MV-4-11 (cell line): ENCODE data around the gene ISY1.
"Not testable (repeated sequence)": the region's sequence is repeated elsewhere in the genome, so short reads cannot be mapped to it uniquely, and the experiment has no call there.

Source experiments
- DNase-seq: peaks from one replicate; lab custom pipeline; 2025; lab: John Stamatoyannopoulos, UW

The ISY1 gene

GRCh38 chr3:129160891-129161859 is at the start of gene ISY1:
Gene ISY1, minus strand, starts transcription at chr3:129161063. Its CDS starts 88 bp downstream, at chr3:129160975.
- DNase-seq: peak; percentile 95

GRCh38 chr3:129207479-129207878 is 46.6 kb upstream of the ISY1 start:
- no peak for DNase-seq

DNA sequence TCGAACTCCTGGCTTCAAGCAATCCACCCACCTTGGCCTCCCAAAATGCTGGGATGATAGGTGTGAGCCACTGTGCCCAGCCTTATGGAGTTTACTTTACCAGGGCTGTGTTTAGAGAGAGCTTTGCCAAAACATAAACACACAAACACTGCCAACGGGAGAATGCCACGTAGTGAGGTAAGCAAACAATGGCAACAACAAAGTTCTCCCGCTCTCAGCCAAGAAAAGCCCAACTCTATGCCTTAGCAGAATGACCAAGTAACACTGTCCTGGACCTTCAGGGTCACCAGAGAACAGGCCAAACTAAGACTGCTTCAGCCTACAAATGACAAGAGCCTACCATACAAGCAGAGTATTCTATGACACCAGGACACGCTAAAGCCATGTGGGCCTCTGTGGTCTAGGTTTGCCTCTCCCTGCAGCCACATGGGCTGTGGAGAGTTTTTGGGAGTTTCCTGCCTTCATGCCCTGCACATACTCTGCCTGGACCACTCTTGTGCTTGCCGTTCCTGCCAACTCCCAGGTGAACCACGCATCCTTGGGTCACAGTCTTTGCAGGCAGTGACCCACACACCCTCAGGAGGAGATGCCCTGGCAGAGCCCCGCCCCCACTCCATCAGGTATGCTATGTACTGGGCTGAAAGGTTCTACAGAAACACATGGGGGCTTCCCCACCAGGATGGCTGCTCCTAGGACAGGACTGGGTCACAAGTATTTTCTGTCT is 44.4 kb upstream of the ISY1 start:
- no peak for DNase-seq

DNA sequence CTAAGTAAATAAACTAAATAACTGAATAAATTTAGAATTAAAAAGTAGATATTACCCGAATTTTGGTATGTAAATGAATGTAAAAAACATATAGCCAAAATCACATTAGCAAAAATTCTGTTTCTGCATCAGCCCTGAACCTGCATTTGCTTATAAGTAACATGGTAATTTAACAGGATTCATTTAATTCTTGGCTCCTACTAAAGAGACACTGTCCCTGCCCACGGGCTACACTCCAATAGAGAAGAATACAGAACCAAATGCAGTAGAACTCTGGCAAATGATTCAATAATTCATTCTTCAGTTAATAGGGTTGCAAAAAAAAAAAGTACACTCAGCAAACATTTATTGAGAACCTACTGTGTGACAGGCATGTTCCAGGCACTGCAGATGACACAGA is 43.6 kb upstream of the ISY1 start:
- no peak for DNase-seq

DNA sequence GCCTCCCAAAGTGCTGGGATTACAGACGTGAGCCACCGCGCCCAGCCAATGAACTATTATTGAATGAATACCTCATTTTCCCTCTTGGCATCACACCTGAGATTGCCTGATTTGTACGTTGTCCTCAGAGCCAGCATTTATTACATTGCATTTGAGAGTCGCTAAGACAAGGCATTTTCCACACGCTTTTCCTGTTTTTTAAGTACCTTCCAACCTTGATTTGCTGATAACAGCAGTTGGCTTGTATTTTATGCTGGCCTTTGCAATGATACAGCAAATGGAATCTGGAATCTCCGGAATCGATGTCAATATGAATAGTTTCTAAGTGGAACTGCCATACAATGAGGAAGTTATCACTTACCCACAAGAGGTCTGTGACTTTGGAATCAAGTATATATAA is 38.5 kb upstream of the ISY1 start:
- DNase-seq: peak; percentile 8

DNA sequence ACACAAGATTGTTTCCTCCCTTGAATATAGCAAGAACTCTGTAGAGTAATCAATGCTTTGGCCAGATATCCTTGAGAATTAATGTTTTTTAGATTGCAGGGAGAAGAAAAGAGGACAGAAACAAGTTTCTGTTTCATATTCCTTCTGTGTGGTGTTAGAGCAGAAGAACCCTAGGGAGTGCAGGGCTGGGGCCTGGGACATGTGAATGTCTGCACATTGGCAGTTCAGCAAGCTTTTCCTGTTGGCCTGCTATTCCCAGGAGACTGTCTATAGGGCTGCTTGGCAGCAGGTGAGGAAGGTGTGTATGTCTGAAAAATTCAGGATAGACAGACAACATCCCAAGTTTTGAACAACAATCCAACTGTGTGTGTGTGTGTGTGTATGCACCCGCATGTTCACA is 36.5 kb upstream of the ISY1 start:
- no peak for DNase-seq

GRCh38 chr3:129196601-129197000 is 35.7 kb upstream of the ISY1 start:
- DNase-seq: no peak

DNA sequence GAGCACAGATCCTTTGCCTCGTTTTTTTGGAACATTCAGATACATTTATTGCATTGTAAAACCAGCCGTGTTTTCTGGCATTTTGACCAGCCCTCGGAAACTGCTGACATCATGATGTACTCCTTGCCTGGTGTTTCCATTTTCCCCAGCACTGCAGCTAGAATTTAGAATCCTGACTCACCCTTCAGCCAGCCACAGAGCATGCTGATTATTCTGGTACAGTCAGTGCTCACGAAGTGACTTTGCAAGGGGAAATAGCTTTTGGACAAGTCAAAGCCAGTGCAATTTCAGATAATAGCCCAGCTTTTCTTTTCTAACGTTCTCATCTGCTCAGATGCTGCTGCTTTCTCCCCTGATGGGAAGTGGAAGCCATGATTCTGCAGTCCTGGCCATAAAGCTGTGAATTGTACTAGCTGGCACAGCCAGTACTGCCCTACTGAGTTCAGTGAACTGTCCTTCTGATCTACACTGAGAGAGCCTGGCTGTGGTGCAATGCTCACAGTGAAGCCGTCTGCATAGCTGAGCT is 34.9 kb upstream of the ISY1 start:
- DNase-seq: peak; percentile 67

DNA sequence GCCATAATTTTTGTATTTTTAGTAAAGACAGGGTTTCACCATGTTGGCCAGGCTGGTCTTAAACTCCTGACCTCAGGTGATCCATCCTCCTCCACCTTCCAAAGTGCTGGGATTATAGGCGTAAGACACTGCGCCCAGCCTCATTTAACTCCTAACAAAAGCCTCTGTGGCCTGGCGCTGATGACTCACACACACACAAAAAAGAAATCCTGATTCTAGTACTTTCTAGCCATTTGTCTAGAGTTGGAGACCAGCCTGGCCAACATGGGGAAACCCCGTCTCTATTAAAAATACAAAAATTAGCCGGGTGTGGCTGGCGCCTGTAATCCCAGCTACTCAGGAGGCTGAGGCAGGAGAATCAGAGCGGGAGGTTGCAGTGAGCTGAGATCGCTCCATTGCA is 28.9 kb upstream of the ISY1 start:
- DNase-seq: not testable (repeated sequence)

DNA sequence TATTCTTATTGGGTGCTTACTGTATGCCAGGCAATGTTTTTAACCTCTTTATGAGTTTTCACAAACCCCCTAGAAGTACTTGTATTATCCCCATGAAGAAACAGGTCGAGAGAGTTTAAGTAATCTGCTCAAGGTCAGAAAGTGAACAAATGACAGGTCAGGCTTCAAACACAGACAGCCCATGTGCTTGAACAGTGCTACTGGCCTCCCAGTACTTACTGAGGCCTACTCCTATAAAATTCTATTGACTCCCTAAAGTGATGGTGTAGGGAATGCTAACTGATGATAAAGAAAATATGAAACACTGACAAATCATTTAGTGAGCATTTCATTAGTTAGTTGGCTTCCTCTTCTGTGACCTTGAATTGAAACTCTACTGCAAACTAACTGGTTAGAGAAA is 27.0 kb upstream of the ISY1 start:
- DNase-seq: no peak

DNA sequence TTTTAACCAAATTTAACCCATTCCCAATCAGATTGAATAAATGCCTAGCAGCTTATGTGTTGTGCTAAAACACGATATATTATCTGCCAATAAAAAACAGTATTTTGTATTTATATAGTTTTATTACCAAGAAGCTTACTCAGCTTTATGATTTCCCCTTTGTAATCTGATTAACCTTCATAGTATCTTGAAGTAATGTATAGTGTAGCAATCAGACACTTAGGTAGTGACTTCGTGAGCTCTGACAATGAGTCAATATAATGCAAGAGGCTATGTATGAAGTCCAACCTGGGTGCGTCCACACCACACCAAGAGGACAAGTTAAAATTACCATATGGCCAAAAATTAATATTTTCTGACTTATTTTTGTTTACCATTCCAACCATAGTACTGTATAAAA is 24.9 kb upstream of the ISY1 start:
- DNase-seq: no peak

GRCh38 chr3:129184784-129185542 is 24.1 kb upstream of the ISY1 start:
- not testable (repeated sequence) for DNase-seq

GRCh38 chr3:129184396-129184657 is 23.5 kb upstream of the ISY1 start:
- no peak for DNase-seq

GRCh38 chr3:129183569-129184395 is 22.9 kb upstream of the ISY1 start, which contains the start of gene CNBP:
Gene CNBP, minus strand, starts transcription at chr3:129183896. Its CDS starts 12,139 bp downstream, at chr3:129171757.
- peak; percentile 89 for DNase-seq

DNA sequence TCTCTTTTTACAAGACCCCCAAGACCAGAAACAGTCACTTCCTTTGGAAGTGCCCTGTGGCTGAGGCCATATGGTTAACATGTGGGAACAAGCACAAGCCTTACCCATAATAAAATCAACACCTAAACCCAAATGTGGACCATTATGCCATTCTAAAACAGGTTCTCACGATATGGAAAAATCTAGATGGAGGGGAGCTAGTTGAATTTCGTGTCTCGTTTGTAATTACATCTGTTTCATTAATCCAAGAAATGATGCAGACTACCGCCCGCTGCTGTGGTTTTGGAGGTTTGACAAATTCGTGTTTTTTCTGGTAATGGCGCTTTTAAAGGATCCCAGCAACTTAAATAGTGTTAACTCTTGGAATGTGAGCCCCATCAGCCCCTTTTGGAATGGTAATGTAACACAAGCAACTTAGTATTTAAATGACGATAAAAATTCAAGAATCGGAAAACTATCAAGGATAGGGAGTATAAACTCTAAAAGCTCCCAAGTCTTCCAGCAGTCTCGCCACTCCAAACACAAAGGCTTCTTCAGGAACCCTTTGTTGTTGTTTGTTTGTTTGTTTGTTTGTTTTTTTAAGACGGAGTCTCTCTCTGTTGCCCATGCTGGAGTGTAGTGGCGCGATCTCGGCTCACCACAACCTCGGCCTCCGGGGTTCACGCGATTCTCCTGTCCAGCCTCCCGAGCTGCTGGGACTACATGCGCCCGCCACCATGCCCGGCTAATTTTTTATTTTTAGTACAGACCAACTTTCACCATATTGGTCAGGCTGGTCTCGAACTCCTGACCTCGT is 21.7 kb upstream of the ISY1 start:
- DNase-seq: peak; percentile 18

GRCh38 chr3:129181819-129182218 is 21.0 kb upstream of the ISY1 start:
- DNase-seq: no peak

DNA sequence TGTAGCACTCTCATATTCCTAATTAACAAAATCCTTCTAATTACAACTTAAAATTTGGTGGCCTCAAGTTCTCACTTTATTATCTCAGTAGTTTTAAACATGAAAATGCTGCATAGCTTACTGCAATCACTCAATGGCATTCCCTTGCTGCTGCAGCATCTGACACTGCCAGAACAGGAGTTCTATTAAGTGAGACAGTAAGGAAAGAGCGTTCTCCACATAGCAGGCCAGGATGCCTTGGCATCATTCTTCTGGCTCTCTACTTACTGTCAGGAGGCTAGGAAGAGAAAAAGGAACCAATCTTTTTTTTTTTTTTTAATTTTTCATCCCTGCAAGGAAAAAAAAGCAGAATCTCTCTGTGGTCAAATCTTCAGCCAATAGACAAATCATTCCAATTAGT is 19.6 kb upstream of the ISY1 start:
- DNase-seq: no peak

- no peak for DNase-seq
Observed at GRCh38 chr3:129176051-129176450, 15.2 kb upstream of the ISY1 start.

GRCh38 chr3:129173725-129174124 is 12.9 kb upstream of the ISY1 start:
- no peak for DNase-seq

DNA sequence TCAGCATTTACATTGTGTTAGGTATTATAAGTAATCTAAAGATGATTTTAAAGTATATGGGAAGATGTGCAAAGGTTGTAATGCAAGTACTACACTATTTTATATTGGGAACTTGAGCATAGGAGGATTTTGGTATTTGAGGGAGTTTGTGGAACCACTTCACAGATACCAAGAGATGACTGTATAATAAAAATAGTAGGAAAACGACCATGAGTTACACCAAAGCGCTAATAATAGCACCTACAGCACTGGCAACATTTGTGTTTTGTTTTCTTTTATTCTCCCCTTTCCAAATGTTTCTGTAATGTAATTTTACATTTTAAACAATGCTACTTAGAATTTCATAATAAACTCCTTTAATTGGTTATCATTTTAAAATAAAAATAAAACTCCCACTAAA is 12.3 kb upstream of the ISY1 start:
- DNase-seq: no peak
